Parathyroid adenoma (tissue), 2 donors: Measurements from ENCODE around the gene CACNA1D.

Experiments
- H2AFZ ChIP-seq: fragments of 300-600 bp; sonication (generic); one replicate; pipeline ENCODE4 v1.7.0; 2017; ENCODE audit warnings: antibody characterized with exemption, mild to moderate bottlenecking
- H3K27ac ChIP-seq: fragments of 300-600 bp; sonication (generic); one replicate; pipeline ENCODE4 v1.7.0; 2017
- H3K27me3 ChIP-seq: fragments of 300-600 bp; sonication (generic); one replicate; pipeline ENCODE4 v1.7.0; 2017; ENCODE audit warnings: low read length; ENCODE audit not compliant: control insufficient read depth, insufficient read depth
- H3K36me3 ChIP-seq: fragments of 300-600 bp; sonication (generic); one replicate; pipeline ENCODE4 v1.7.0; 2017; ENCODE audit warnings: low read length; ENCODE audit not compliant: control insufficient read depth, insufficient read depth
- H3K4me1 ChIP-seq: fragments of 300-600 bp; sonication (generic); one replicate; pipeline ENCODE4 v1.7.0; 2017; ENCODE audit warnings: control low read depth
- H3K4me2 ChIP-seq: fragments of 300-600 bp; sonication (generic); one replicate; pipeline ENCODE4 v1.7.0; 2017; ENCODE audit warnings: low read length
- H3K4me3 ChIP-seq: fragments of 300-600 bp; sonication (generic); one replicate; pipeline ENCODE4 v1.7.0; 2017; ENCODE audit warnings: low read depth, low read length
- H3K79me2 ChIP-seq: fragments of 300-600 bp; sonication (generic); one replicate; pipeline ENCODE4 v1.7.0; 2017; ENCODE audit warnings: control low read depth
- H3K9ac ChIP-seq: fragments of 300-600 bp; sonication (generic); one replicate; pipeline ENCODE4 v1.7.0; 2017; ENCODE audit warnings: mild to moderate bottlenecking
- H3K9me3 ChIP-seq: fragments of 300-600 bp; sonication (generic); one replicate; pipeline ENCODE4 v1.7.0; 2017; ENCODE audit warnings: low read length; ENCODE audit not compliant: control insufficient read depth
- TF ChIP-seq, protein P1 (sequence below): fragments of 300-600 bp; sonication (generic); IDR thresholded peaks from one replicate; pipeline ENCODE4 v1.7.0; 2017; ENCODE audit warnings: antibody characterized with exemption, mild to moderate bottlenecking
- donor health status: primary hyperparathyroidism.

Gene CACNA1D

DNA sequence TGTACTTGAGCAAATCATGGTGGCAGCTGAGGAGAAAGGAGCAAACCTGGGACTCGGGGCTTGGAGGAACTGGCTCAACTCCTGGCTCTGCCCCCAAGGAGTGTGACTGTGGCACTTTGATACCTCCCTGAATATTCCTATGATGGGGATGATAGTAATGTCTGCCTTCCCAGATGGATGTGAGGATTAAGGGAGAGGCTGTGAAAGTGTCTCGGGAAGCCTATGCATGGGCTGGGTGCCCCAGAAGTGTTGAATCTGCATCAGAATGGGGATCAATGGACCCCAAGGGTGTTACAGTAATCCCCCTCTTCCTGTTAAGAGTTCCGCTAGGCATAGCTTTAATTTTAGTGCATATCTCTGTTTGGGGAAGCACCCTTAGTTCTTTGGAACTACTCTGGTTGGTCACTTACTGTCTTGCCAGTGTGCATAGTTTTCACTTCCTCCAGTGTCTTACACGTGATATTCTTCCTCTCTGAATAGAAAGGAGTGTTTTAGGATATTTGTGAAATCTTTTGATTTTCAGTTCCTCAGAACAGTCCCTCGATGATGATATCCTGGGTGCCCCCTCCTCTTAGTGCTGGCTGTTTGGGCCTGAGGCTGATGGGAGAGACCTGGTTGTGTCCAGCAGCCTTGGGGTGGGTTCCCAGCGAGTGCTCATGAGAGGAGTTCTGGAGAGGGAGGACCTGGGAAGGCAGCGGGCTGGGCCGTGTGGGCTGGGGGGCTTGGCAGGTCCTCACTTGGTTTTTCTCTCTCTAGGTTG lies 254.3 kb downstream of the CACNA1D start:
- no peak overlapping the region for H3K4me2 ChIP-seq
- H3K4me3 ChIP-seq = no peak overlapping the region
- no peaks in the 10 kb centered on the region for H3K79me2 ChIP-seq
- no peak overlapping the region for H3K9ac ChIP-seq
- peaks cover 27% of the 10 kb centered on the region for H3K4me1 ChIP-seq
- H3K27ac ChIP-seq = no peak overlapping the region
- no peaks in the 10 kb centered on the region for H3K36me3 ChIP-seq
- no peaks in the 10 kb centered on the region for H3K27me3 ChIP-seq
- no peak overlapping the region for H2AFZ ChIP-seq
- TF ChIP-seq, protein P1, sequence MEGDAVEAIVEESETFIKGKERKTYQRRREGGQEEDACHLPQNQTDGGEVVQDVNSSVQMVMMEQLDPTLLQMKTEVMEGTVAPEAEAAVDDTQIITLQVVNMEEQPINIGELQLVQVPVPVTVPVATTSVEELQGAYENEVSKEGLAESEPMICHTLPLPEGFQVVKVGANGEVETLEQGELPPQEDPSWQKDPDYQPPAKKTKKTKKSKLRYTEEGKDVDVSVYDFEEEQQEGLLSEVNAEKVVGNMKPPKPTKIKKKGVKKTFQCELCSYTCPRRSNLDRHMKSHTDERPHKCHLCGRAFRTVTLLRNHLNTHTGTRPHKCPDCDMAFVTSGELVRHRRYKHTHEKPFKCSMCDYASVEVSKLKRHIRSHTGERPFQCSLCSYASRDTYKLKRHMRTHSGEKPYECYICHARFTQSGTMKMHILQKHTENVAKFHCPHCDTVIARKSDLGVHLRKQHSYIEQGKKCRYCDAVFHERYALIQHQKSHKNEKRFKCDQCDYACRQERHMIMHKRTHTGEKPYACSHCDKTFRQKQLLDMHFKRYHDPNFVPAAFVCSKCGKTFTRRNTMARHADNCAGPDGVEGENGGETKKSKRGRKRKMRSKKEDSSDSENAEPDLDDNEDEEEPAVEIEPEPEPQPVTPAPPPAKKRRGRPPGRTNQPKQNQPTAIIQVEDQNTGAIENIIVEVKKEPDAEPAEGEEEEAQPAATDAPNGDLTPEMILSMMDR = no peak
- no peaks in the 10 kb centered on the region for H3K9me3 ChIP-seq

DNA sequence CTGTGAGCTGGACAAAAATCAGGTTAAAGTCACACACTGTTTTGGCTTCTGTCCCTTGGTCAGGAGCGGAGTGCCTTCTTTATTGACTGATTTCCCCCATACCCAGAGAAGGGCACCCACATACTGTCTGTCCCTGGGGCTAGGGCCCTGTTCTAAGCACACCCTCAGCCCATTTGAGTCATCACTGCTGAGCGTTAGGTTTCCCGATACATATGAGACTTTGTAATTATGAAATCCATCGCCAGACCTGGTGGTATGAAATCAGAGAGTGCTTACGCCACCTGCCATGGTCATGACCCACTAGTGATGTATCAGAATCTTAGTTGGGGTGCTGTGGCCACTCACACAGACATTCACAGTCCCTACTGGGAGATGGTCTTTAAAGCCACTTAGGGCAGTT lies 255.0 kb downstream of the CACNA1D start:
- H3K9ac ChIP-seq = no peak overlapping the region
- no peaks in the 10 kb centered on the region for H3K36me3 ChIP-seq
- peak overlapping the region; percentile 88 for H3K27ac ChIP-seq
- H3K9me3 ChIP-seq = no peaks in the 10 kb centered on the region
- H3K4me1 ChIP-seq = peaks cover 35% of the 10 kb centered on the region
- H3K27me3 ChIP-seq = no peaks in the 10 kb centered on the region
- TF ChIP-seq, protein P1 = no peak
- peak overlapping the region; percentile 85 for H2AFZ ChIP-seq
- no peaks in the 10 kb centered on the region for H3K79me2 ChIP-seq
- no peak overlapping the region for H3K4me3 ChIP-seq
- H3K4me2 ChIP-seq = no peak overlapping the region

DNA sequence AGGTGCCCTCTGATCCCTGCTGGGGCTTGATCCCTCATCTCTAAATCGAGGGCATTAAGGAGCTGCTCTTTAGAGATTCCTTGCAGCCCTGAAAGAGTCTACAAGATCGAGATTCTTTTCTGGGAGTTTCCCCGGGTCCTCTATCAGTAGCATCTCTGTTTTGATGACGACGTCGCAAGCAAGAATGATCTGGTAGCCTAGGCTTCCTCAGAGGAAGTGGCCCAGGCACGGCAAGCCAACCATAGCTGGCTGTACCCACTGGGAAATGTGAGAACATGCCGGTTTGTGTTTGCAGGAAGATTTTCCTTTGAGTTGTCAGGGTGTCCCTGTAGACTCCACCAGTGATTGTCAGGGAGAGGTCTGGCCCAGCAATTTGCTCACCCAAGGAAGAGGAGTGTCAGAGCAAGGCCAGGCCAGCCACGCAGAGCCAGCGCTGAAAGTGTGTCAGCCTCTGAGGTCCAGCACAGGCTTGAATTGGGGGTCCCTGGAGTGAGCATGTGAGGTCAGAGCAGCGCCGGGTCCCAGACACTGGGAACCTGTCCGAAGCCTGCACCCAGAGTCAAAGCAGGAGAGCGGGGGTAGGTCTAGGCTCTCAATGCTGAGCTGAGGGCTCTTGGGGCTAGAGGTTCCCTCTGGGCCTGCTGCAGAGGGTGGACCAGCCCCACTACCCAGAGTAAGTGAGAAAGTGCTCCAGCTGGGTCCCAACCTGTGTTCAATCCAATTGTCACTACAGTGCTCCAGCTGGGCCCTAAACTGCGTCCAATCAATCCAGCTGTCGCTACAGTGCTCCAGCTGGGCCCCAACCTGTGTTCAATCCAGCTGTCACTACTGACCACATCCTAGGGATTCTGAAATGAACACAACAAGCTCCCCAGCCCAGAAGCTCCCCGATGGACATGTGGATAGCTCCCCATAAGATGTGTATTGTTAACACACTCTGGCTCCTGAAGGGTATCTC lies 256.1 kb downstream of the CACNA1D start:
- no peak overlapping the region for H3K9ac ChIP-seq
- H3K36me3 ChIP-seq = no peaks in the 10 kb centered on the region
- H3K27ac ChIP-seq = peak overlapping the region; percentile 88
- no peaks in the 10 kb centered on the region for H3K79me2 ChIP-seq
- peaks cover 46% of the 10 kb centered on the region for H3K4me1 ChIP-seq
- H3K4me2 ChIP-seq = peak overlapping the region; percentile 14
- peak overlapping the region; percentile 85 for H2AFZ ChIP-seq
- no peak overlapping the region for H3K4me3 ChIP-seq
- H3K27me3 ChIP-seq = no peaks in the 10 kb centered on the region
- TF ChIP-seq, protein P1 = no peak
- no peaks in the 10 kb centered on the region for H3K9me3 ChIP-seq

DNA sequence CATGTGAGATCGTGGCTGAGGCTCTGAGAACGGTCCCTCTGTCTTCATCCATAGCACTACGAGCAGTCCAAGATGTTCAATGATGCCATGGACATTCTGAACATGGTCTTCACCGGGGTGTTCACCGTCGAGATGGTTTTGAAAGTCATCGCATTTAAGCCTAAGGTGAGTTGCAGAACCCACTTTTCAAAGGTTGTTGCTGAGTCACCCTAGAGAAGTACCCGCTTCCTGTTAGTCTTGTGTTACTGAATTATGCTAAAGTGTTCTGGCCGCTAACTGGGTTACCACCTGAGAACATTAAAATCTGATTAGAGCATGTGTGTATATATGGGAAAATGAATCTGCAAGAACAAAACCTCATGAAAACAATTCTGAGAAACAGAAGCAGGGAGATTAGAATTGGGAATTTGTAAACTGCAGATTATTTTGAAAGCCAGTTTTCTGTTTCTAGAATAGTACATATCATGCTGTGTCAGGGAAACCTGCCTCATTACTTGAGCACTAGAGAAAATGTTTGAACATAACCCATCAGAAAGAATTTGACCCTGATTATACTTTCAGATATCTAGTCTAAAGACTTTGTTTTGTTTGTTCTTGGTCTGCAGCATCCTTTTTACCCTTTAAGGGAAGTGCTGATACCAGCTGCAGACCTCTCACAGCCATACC lies 259.2 kb downstream of the CACNA1D start:
- Histone ChIP-seq H3K27ac (peak overlapping the region; percentile 87), H3K9ac (no peak overlapping the region), H3K4me3 (no peak overlapping the region), H3K4me2 (no peak overlapping the region), H3K36me3 (no peaks in the 10 kb centered on the region), H3K27me3 (no peaks in the 10 kb centered on the region), H2AFZ (peak overlapping the region; percentile 54), H3K9me3 (no peaks in the 10 kb centered on the region), H3K4me1 (peaks cover 49% of the 10 kb centered on the region), H3K79me2 (no peaks in the 10 kb centered on the region)
- TF ChIP-seq, protein P1 = no peak
